GM19468 (cell line): ENCODE results near the gene EVI5.
"Not testable (repeated sequence)": the region's sequence is repeated elsewhere in the genome, so short reads cannot be mapped to it uniquely, and the experiment has no call there.

Experiments
- ATAC-seq: cut with Tn5 transposase; IDR thresholded peaks from one replicate; pipeline ENCODE4 v1.9.1; 2021; ENCODE audit warnings: mild to moderate bottlenecking, moderate library complexity, moderate number of reproducible peaks; ENCODE audit not compliant: unreplicated experiment; ENCODE audit errors: extremely low read depth

EVI5 gene

GRCh38 chr1:92536211-92536979 is 248.5 kb downstream of the EVI5 start:
- ATAC-seq: no peak

GRCh38 chr1:92532371-92532770 is 252.5 kb downstream of the EVI5 start:
- not testable (repeated sequence) for ATAC-seq

- not testable (repeated sequence) for ATAC-seq
These were observed 253.0 kb downstream of the EVI5 start for GRCh38 chr1:92531939-92532338.

GRCh38 chr1:92527670-92528069 is 257.2 kb downstream of the EVI5 start:
- no peak for ATAC-seq

GRCh38 chr1:92524944-92525590 is 259.8 kb downstream of the EVI5 start:
- not testable (repeated sequence) for ATAC-seq

- no peak for ATAC-seq
These were observed 265.9 kb downstream of the EVI5 start for GRCh38 chr1:92519043-92519442.

- no peak for ATAC-seq
These were observed 268.3 kb downstream of the EVI5 start for GRCh38 chr1:92516574-92516973.

- no peak for ATAC-seq
These were observed 269.1 kb downstream of the EVI5 start for GRCh38 chr1:92515796-92516201.

- peak; percentile 69 for ATAC-seq
These were observed 273.4 kb downstream of the EVI5 start for GRCh38 chr1:92511541-92511940.

- ATAC-seq: no peak
These were observed 275.3 kb downstream of the EVI5 start for GRCh38 chr1:92509619-92510018.

GRCh38 chr1:92505015-92505692 is 279.8 kb downstream of the EVI5 start:
- no peak for ATAC-seq

- ATAC-seq: no peak
These were observed 280.5 kb downstream of the EVI5 start for GRCh38 chr1:92504291-92505014.

GRCh38 chr1:92503926-92504285 is 281.0 kb downstream of the EVI5 start:
- no peak for ATAC-seq

GRCh38 chr1:92503043-92503925 is 281.6 kb downstream of the EVI5 start:
- no peak for ATAC-seq

GRCh38 chr1:92502247-92502646 is 282.7 kb downstream of the EVI5 start:
- ATAC-seq: peak; percentile 76

- ATAC-seq: no peak
These were observed 284.4 kb downstream of the EVI5 start for GRCh38 chr1:92500552-92500951.

- ATAC-seq: no peak
These were observed 289.4 kb downstream of the EVI5 start for GRCh38 chr1:92495392-92496063.

- ATAC-seq: no peak
These were observed 290.3 kb downstream of the EVI5 start for GRCh38 chr1:92494485-92495141.

GRCh38 chr1:92493139-92493538 is 291.8 kb downstream of the EVI5 start:
- ATAC-seq: no peak
